Upper lobe of right lung (tissue), 1 donor: ENCODE measurements around the gene ITPR3. TPM values are rescaled to one million over a fixed set of nuclear protein-coding genes. Genes with fewer than 3 reads are reported as not detected.

Source experiments
- ATAC-seq: fragments of 200-7000 bp; cut with Tn5 transposase; one replicate; pipeline ENCODE4 v1.9.1; 2020; ENCODE audit warnings: mild to moderate bottlenecking, moderate library complexity
- DNase-seq: peaks from one replicate; pipeline ENCODE4 v3.0.0-alpha.2; 2020
- H3K27ac ChIP-seq: fragments of 200-600 bp; one replicate; pipeline ENCODE4 v1.8.0; 2022
- H3K27me3 ChIP-seq: fragments of 200-600 bp; one replicate; pipeline ENCODE4 v1.8.0; 2022; ENCODE audit warnings: mild to moderate bottlenecking
- H3K36me3 ChIP-seq: fragments of 200-600 bp; one replicate; pipeline ENCODE4 v1.8.0; 2022
- H3K4me1 ChIP-seq: fragments of 200-600 bp; one replicate; pipeline ENCODE4 v1.8.0; 2022
- H3K4me3 ChIP-seq: fragments of 200-600 bp; one replicate; pipeline ENCODE4 v1.8.0; 2022; ENCODE audit warnings: mild to moderate bottlenecking
- H3K9me3 ChIP-seq: fragments of 200-600 bp; one replicate; pipeline ENCODE4 v1.8.0; 2022
- intact Hi-C: fragments of 100-400 bp; cut with DNase I; formaldehyde crosslinking; loops from one replicate; pipeline ENCODE4 v1.11.0; 2022
- total RNA-seq: library from RNA; stranded (reverse); fragmentation: NEBNext Ultra II Directional; extraction: Animal tissue kit (Norgen Biotek cat#: 25700); gene quantifications from one replicate; pipeline ENCODE4 v1.2.1, GENCODE V29; 2021
- TF ChIP-seq, protein P1 (sequence below): fragments of 200-600 bp; IDR thresholded peaks from one replicate; pipeline ENCODE4 v1.8.0; 2022; ENCODE audit warnings: antibody characterized with exemption
- donor health status: DM: no; HTN: yes; CAD: no; lungs with severe emphysema.

Gene ITPR3
- total RNA-seq, 1 donor from 2014 or later, result 111 TPM

GRCh38 chr6:33577718-33578117, 43.4 kb upstream of the ITPR3 start:
- no peak for DNase-seq
- Histone ChIP-seq H3K4me3 (no peak overlapping the region), H3K27ac (no peak overlapping the region), H3K27me3 (no peaks in the 10 kb centered on the region), H3K4me1 (peaks cover 13% of the 10 kb centered on the region), H3K36me3 (peaks cover 41% of the 10 kb centered on the region), H3K9me3 (no peaks in the 10 kb centered on the region)
- no peak for ATAC-seq
- intact Hi-C loops, result no loop called here
- TF ChIP-seq, protein P1, sequence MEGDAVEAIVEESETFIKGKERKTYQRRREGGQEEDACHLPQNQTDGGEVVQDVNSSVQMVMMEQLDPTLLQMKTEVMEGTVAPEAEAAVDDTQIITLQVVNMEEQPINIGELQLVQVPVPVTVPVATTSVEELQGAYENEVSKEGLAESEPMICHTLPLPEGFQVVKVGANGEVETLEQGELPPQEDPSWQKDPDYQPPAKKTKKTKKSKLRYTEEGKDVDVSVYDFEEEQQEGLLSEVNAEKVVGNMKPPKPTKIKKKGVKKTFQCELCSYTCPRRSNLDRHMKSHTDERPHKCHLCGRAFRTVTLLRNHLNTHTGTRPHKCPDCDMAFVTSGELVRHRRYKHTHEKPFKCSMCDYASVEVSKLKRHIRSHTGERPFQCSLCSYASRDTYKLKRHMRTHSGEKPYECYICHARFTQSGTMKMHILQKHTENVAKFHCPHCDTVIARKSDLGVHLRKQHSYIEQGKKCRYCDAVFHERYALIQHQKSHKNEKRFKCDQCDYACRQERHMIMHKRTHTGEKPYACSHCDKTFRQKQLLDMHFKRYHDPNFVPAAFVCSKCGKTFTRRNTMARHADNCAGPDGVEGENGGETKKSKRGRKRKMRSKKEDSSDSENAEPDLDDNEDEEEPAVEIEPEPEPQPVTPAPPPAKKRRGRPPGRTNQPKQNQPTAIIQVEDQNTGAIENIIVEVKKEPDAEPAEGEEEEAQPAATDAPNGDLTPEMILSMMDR, result no peak

DNA sequence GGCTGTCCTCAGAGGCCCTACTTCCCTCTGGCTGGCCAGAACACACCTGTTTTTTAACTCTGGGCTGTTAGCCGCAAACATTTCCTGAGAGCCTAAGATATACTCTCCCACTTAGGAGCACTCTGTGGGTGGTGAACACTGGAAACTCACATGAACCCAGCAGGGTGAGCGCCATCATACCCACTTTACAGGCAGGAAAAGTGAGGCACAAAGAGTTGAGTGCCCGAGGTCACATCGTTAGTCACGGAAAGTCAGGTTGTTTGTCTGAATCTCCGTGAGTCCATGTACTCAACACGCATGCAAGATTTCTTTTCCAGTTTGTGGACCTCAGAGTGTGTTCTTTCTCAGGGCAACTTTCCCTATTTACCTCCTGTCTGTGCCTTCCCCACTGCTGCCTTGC, 43.0 kb upstream of the ITPR3 start:
- ATAC-seq (no peak), DNase-seq (no peak)
- H3K27me3 ChIP-seq, result no peaks in the 10 kb centered on the region
- no peaks in the 10 kb centered on the region for H3K9me3 ChIP-seq
- intact Hi-C loops, result no loop called here
- peaks cover 41% of the 10 kb centered on the region for H3K36me3 ChIP-seq
- peak overlapping the region; percentile 27 for H3K27ac ChIP-seq
- H3K4me3 ChIP-seq, result peak overlapping the region; percentile 94
- TF ChIP-seq, protein P1, result no peak
- H3K4me1 ChIP-seq, result peaks cover 13% of the 10 kb centered on the region

GRCh38 chr6:33578588-33579011, 42.5 kb upstream of the ITPR3 start:
- peak overlapping the region; percentile 94 for H3K4me3 ChIP-seq
- peak; percentile 1 for ATAC-seq

DNA sequence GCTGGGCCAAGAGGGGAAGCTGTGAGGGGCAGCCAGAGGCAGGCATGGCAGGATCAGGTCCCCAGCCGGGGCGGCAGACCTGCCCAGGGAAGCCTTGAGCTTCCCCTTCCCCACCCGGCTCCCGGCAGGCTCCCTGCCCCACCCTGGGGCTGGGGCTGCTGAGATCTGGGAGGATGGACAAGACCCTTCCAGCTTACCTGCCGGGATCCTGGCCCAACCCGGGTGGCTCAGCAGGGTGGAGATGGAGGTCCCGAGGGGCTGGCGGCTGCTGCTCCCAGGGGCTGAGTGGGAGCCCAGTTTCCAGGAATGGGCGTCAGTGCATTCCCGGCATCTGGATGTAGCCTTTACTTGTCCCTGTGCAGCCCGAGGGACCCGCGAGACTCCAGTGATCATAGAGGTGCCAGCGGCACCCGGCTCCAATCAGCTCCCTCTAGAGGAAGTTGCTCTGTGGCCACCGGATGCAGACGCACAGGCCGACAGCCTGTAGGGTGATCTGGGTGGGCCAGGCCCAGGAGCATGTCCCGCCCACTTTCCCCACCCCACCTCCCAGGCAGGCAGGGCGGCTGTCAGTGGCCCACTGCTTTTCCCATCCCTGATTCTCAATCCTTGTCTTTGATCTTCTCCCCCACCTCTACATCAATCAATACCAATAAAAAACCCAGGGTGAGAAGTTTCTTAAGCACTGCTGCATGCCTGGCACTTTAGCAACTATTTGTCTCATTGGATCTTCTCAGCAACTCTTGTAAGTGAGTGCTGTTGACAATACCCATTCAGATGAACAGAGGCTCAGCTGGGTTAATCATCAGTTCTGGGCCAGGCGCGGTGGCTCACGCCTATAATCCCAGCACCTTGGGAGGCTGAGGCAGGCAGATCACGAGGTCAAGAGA, 41.1 kb upstream of the ITPR3 start, which contains the start of gene BAK1:
BAK1 (minus strand) TSS at position 449 of the 887 bp plus-strand sequence. CDS start 2,672 bp downstream, outside the sequence.
- H3K36me3 ChIP-seq, result peaks cover 23% of the 10 kb centered on the region
- peak within 1 kb of the TSS; percentile 91 for H3K27ac ChIP-seq
- H3K9me3 ChIP-seq, result no peaks in the 10 kb centered on the region
- H3K4me3 ChIP-seq, result peak within 1 kb of the TSS; percentile 94
- TF ChIP-seq, protein P1, result peak; percentile 63
- no peaks in the 10 kb centered on the region for H3K27me3 ChIP-seq
- ATAC-seq (peak; percentile 95), DNase-seq (peak; percentile 95)
- peaks cover 14% of the 10 kb centered on the region for H3K4me1 ChIP-seq
- intact Hi-C loops, result loop anchor here (10.0 kb wide), 1 partner anchor 115 kb away; no protein-coding TSS in a partner anchor

More at GRCh38 chr6:33578588-33579011, 42.5 kb upstream of the ITPR3 start:
- H3K36me3 ChIP-seq, result peaks cover 37% of the 10 kb centered on the region
- TF ChIP-seq, protein P1, result no peak
- no peak for DNase-seq
- no peaks in the 10 kb centered on the region for H3K27me3 ChIP-seq
- intact Hi-C loops, result no loop called here
- peaks cover 13% of the 10 kb centered on the region for H3K4me1 ChIP-seq
- H3K27ac ChIP-seq, result peak overlapping the region; percentile 91
- no peaks in the 10 kb centered on the region for H3K9me3 ChIP-seq

- Histone ChIP-seq H3K9me3 (no peaks in the 10 kb centered on the region), H3K4me1 (peaks cover 25% of the 10 kb centered on the region), H3K4me3 (no peak overlapping the region), H3K36me3 (peaks cover 13% of the 10 kb centered on the region), H3K27ac (no peak overlapping the region), H3K27me3 (no peaks in the 10 kb centered on the region)
- no peak for ATAC-seq
- TF ChIP-seq, protein P1, result no peak
- intact Hi-C loops, result loop anchor here (10.0 kb wide), 1 partner anchor 114 kb away; no protein-coding TSS in a partner anchor
- no peak for DNase-seq
Measured at GRCh38 chr6:33581186-33581585, 39.9 kb upstream of the ITPR3 start.
